AG09319 (cell line): ENCODE results near the gene ARMC12.

Source experiments
- DNase-seq: peaks from one replicate; pipeline ENCODE4 v3.0.0-alpha.2; 2010; ENCODE audit warnings: low read depth; ENCODE audit errors: extremely low read depth
- TF ChIP-seq, protein P1 (sequence below): IDR thresholded peaks from 2 replicates; pipeline ENCODE4 v1.5.1; 2011; ENCODE audit warnings: low read depth, mild to moderate bottlenecking, inconsistent platforms, low read length, moderate library complexity

The ARMC12 gene

GRCh38 chr6:35710241-35710847, 26.5 kb upstream of the ARMC12 start:
- DNase-seq = no peak
- TF ChIP-seq, protein P1, sequence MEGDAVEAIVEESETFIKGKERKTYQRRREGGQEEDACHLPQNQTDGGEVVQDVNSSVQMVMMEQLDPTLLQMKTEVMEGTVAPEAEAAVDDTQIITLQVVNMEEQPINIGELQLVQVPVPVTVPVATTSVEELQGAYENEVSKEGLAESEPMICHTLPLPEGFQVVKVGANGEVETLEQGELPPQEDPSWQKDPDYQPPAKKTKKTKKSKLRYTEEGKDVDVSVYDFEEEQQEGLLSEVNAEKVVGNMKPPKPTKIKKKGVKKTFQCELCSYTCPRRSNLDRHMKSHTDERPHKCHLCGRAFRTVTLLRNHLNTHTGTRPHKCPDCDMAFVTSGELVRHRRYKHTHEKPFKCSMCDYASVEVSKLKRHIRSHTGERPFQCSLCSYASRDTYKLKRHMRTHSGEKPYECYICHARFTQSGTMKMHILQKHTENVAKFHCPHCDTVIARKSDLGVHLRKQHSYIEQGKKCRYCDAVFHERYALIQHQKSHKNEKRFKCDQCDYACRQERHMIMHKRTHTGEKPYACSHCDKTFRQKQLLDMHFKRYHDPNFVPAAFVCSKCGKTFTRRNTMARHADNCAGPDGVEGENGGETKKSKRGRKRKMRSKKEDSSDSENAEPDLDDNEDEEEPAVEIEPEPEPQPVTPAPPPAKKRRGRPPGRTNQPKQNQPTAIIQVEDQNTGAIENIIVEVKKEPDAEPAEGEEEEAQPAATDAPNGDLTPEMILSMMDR = no peak

- DNase-seq = no peak
- TF ChIP-seq, protein P1 = no peak
These were observed 25.1 kb upstream of the ARMC12 start for GRCh38 chr6:35711731-35712130.

GRCh38 chr6:35713006-35713767, 23.6 kb upstream of the ARMC12 start:
- no peak for DNase-seq
- TF ChIP-seq, protein P1 = no peak

- TF ChIP-seq, protein P1 = no peak
- DNase-seq = no peak
These were observed 20.0 kb upstream of the ARMC12 start for GRCh38 chr6:35716798-35717197.

- DNase-seq = no peak
- TF ChIP-seq, protein P1 = no peak
These were observed 19.1 kb upstream of the ARMC12 start for GRCh38 chr6:35717449-35718374.

DNA sequence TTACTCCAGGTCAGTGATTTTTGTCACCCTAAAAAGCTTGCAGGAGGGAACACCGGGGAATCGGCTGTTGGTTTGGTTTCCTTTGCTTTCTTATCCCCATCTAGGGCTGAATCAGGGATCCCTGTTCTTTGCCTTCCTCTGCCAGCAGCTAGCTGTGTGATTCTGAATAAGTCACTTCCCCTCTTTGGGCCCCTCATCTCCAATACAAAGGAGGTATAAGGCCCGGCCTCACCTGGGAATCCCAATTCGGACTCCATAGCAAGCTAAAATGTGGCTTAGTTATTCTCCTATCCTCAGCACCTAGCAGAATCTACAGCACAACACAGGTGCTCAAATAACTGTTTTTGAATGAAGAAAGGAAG, 18.5 kb upstream of the ARMC12 start:
- DNase-seq = no peak

More for the DNA sequence above, 18.5 kb upstream of the ARMC12 start:
- TF ChIP-seq, protein P1 = no peak
